GM06990 (cell line): Measurements from ENCODE around the gene ZNF430.

Source experiments
- DNase-seq: peaks from one replicate; pipeline ENCODE4 v3.0.0-alpha.2; 2011; ENCODE audit not compliant: insufficient read length; ENCODE audit errors: extremely low read depth
- H3K27me3 ChIP-seq: replicated peaks from 2 replicates; pipeline ENCODE4 v1.6.0; 2011; ENCODE audit warnings: low read length; ENCODE audit not compliant: control insufficient read depth, insufficient read depth
- H3K36me3 ChIP-seq: 2 replicates; pipeline ENCODE4 v1.5.1; 2011; ENCODE audit warnings: low read length; ENCODE audit not compliant: control insufficient read depth, insufficient read depth
- H3K4me3 ChIP-seq: replicated peaks from 2 replicates; pipeline ENCODE4 v1.5.1; 2011; ENCODE audit warnings: low read depth, mild to moderate bottlenecking, control low read depth, low read length
- TF ChIP-seq, protein P1 (sequence below): IDR thresholded peaks from 2 replicates; pipeline ENCODE4 v1.5.1; 2011; ENCODE audit warnings: low read length, control low read depth, mild to moderate bottlenecking, inconsistent platforms; ENCODE audit not compliant: insufficient read depth, poor library complexity, severe bottlenecking

ZNF430 gene

GRCh38 chr19:21082011-21082975 lies 61.8 kb downstream of the ZNF430 start, which contains the start of gene ZNF714:
ZNF714 (plus strand) TSS chr19:21082203; CDS start chr19:21098269, 16,066 bp downstream.
- peak within 1 kb of the TSS; percentile 83 for H3K4me3 ChIP-seq
- peak; percentile 89 for DNase-seq

DNA sequence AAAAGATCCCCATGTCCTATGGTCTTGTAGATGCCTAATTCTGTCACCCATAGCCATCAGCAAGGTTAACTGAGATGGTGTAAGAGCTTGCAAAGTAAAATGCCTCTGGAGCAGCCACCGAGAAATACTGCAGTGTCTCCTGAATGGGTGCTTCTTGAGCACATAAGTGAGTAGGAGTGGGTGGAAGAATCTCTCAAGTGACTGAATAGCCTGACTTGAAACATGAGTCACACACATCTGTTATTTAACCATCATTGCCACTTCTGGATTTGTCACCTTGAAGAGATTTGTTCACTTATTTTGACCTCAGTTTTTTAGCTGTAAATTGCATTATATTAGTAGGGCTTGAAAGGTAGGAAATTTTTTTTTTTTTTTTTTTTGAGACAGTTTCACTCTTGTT lies 63.9 kb downstream of the ZNF430 start:
- DNase-seq: no peak
- H3K36me3 ChIP-seq: no peaks in the 10 kb centered on the region; the same call in none of the 2 replicates
- no peak overlapping the region for H3K4me3 ChIP-seq
- no peaks in the 10 kb centered on the region for H3K27me3 ChIP-seq
- TF ChIP-seq, protein P1, sequence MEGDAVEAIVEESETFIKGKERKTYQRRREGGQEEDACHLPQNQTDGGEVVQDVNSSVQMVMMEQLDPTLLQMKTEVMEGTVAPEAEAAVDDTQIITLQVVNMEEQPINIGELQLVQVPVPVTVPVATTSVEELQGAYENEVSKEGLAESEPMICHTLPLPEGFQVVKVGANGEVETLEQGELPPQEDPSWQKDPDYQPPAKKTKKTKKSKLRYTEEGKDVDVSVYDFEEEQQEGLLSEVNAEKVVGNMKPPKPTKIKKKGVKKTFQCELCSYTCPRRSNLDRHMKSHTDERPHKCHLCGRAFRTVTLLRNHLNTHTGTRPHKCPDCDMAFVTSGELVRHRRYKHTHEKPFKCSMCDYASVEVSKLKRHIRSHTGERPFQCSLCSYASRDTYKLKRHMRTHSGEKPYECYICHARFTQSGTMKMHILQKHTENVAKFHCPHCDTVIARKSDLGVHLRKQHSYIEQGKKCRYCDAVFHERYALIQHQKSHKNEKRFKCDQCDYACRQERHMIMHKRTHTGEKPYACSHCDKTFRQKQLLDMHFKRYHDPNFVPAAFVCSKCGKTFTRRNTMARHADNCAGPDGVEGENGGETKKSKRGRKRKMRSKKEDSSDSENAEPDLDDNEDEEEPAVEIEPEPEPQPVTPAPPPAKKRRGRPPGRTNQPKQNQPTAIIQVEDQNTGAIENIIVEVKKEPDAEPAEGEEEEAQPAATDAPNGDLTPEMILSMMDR: no peak

More at GRCh38 chr19:21082011-21082975, 61.8 kb downstream of the ZNF430 start, which contains the start of gene ZNF714:
- Histone ChIP-seq H3K36me3 (no peaks in the 10 kb centered on the region; the same call in 1 of the 2 replicates), H3K27me3 (no peaks in the 10 kb centered on the region)
- TF ChIP-seq, protein P1: no peak

DNA sequence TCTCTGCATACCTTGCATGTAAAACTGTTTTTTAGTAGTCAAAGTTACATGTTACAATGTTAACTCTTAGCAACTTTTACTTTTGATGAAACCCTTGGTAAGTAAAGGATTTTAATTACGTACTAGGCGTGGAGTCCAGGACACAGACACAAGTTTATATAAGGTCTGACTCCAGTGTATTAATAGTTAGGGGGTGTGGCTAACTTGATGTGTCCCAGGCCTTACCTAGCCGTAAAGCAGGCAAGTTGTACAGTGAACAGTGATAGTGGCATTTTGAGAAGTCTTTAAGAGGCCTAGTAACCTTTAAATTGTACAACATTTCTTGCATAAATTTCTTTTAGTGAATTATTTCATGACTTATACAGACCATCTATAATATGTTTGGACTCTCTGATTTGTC lies 67.4 kb downstream of the ZNF430 start:
- TF ChIP-seq, protein P1: no peak
- H3K27me3 ChIP-seq: no peaks in the 10 kb centered on the region
- H3K36me3 ChIP-seq: no peaks in the 10 kb centered on the region; the same call in none of the 2 replicates
- DNase-seq: no peak
- no peak overlapping the region for H3K4me3 ChIP-seq

- TF ChIP-seq, protein P1: no peak
- no peaks in the 10 kb centered on the region for H3K27me3 ChIP-seq
- no peak overlapping the region for H3K4me3 ChIP-seq
- DNase-seq: no peak
- no peaks in the 10 kb centered on the region; the same call in none of the 2 replicates for H3K36me3 ChIP-seq
Measured at GRCh38 chr19:21092109-21092508, 71.7 kb downstream of the ZNF430 start.

- no peak for DNase-seq
- no peaks in the 10 kb centered on the region; the same call in none of the 2 replicates for H3K36me3 ChIP-seq
- H3K27me3 ChIP-seq: no peaks in the 10 kb centered on the region
- TF ChIP-seq, protein P1: no peak
- H3K4me3 ChIP-seq: no peak overlapping the region
Measured at GRCh38 chr19:21094347-21095025, 74.0 kb downstream of the ZNF430 start.
